GM21786 (cell line): ENCODE measurements around the gene PDE6A.
"Not testable (repeated sequence)": the region's sequence is repeated elsewhere in the genome, so short reads cannot be mapped to it uniquely, and the experiment has no call there.

Source experiments
- ATAC-seq: cut with Tn5 transposase; IDR thresholded peaks from one replicate; pipeline ENCODE4 v1.9.1; 2021; ENCODE audit not compliant: unreplicated experiment

Gene PDE6A

GRCh38 chr5:149870232-149870631 lies 74.4 kb downstream of the PDE6A start:
- ATAC-seq, result no peak

GRCh38 chr5:149869411-149869821 lies 75.2 kb downstream of the PDE6A start:
- ATAC-seq, result no peak

- no peak for ATAC-seq
These were observed 78.8 kb downstream of the PDE6A start for GRCh38 chr5:149865746-149866145.

- ATAC-seq, result no peak
These were observed 80.8 kb downstream of the PDE6A start for GRCh38 chr5:149863830-149864229.

- no peak for ATAC-seq
These were observed 81.4 kb downstream of the PDE6A start for GRCh38 chr5:149863176-149863575.

- peak; percentile 89 for ATAC-seq
These were observed 83.7 kb downstream of the PDE6A start for GRCh38 chr5:149860801-149861322.

- ATAC-seq, result no peak
These were observed 84.8 kb downstream of the PDE6A start for GRCh38 chr5:149859746-149860145.

GRCh38 chr5:149858481-149858880 lies 86.1 kb downstream of the PDE6A start:
- ATAC-seq, result not testable (repeated sequence)

GRCh38 chr5:149857499-149857898 lies 87.1 kb downstream of the PDE6A start:
- no peak for ATAC-seq

- no peak for ATAC-seq
These were observed 89.2 kb downstream of the PDE6A start for GRCh38 chr5:149855366-149855765.

GRCh38 chr5:149854866-149855265 lies 89.7 kb downstream of the PDE6A start:
- ATAC-seq, result no peak

GRCh38 chr5:149853701-149854100 lies 90.9 kb downstream of the PDE6A start:
- ATAC-seq, result no peak

- ATAC-seq, result no peak
These were observed 91.3 kb downstream of the PDE6A start for GRCh38 chr5:149853331-149853648.

- ATAC-seq, result peak; percentile 70
These were observed 91.8 kb downstream of the PDE6A start for GRCh38 chr5:149852641-149853330.

GRCh38 chr5:149851211-149851610 lies 93.4 kb downstream of the PDE6A start:
- no peak for ATAC-seq

GRCh38 chr5:149849966-149850910 lies 94.4 kb downstream of the PDE6A start:
- no peak for ATAC-seq

GRCh38 chr5:149849280-149849965 lies 95.2 kb downstream of the PDE6A start:
- no peak for ATAC-seq

GRCh38 chr5:149847611-149848010 lies 97.0 kb downstream of the PDE6A start:
- ATAC-seq, result no peak

- no peak for ATAC-seq
These were observed 98.6 kb downstream of the PDE6A start for GRCh38 chr5:149846021-149846420.

- ATAC-seq, result no peak
These were observed 99.0 kb downstream of the PDE6A start for GRCh38 chr5:149845601-149846000.
